WERI-Rb-1 (cell line): ENCODE results near the gene PNKD.

Source experiments
- DNase-seq: peaks from one replicate; pipeline ENCODE4 v3.0.0-alpha.2; 2020
- H3K27ac ChIP-seq: fragments of 250-450 bp; sonication (Bioruptor Pico); 2 replicates; pipeline ENCODE4 v1.5.1; 2020; ENCODE audit warnings: mild to moderate bottlenecking, moderate library complexity
- H3K27me3 ChIP-seq: fragments of 250-450 bp; sonication (Bioruptor Pico); 2 replicates; pipeline ENCODE4 v1.5.1; 2021; ENCODE audit warnings: mild to moderate bottlenecking, low read depth, moderate library complexity; ENCODE audit not compliant: insufficient read depth, severe bottlenecking
- H3K36me3 ChIP-seq: fragments of 250-450 bp; sonication (Bioruptor Pico); 2 replicates; pipeline ENCODE4 v1.5.1; 2020; ENCODE audit warnings: mild to moderate bottlenecking, moderate library complexity
- H3K4me3 ChIP-seq: 2 replicates; pipeline ENCODE4 v1.5.1; 2011; ENCODE audit warnings: low read depth, mild to moderate bottlenecking, control low read depth, low read length
- H3K9me3 ChIP-seq: fragments of 250-450 bp; sonication (Bioruptor Pico); 2 replicates; pipeline ENCODE4 v1.5.1; 2021; ENCODE audit warnings: mild to moderate bottlenecking, moderate library complexity; ENCODE audit not compliant: severe bottlenecking
- TF ChIP-seq, protein P1 (sequence below): IDR thresholded peaks from 2 replicates; pipeline ENCODE4 v1.5.1; 2011; ENCODE audit warnings: low read depth, mild to moderate bottlenecking, control low read depth, inconsistent platforms, low read length

The PNKD gene

GRCh38 chr2:218370410-218371063, 100.2 kb downstream of the PNKD start:
- no peak overlapping the region for H3K4me3 ChIP-seq
- no peak for DNase-seq
- no peak overlapping the region for H3K27ac ChIP-seq
- peaks cover 3% of the 10 kb centered on the region for H3K9me3 ChIP-seq
- no peaks in the 10 kb centered on the region for H3K36me3 ChIP-seq
- no peaks in the 10 kb centered on the region for H3K27me3 ChIP-seq
- TF ChIP-seq, protein P1, sequence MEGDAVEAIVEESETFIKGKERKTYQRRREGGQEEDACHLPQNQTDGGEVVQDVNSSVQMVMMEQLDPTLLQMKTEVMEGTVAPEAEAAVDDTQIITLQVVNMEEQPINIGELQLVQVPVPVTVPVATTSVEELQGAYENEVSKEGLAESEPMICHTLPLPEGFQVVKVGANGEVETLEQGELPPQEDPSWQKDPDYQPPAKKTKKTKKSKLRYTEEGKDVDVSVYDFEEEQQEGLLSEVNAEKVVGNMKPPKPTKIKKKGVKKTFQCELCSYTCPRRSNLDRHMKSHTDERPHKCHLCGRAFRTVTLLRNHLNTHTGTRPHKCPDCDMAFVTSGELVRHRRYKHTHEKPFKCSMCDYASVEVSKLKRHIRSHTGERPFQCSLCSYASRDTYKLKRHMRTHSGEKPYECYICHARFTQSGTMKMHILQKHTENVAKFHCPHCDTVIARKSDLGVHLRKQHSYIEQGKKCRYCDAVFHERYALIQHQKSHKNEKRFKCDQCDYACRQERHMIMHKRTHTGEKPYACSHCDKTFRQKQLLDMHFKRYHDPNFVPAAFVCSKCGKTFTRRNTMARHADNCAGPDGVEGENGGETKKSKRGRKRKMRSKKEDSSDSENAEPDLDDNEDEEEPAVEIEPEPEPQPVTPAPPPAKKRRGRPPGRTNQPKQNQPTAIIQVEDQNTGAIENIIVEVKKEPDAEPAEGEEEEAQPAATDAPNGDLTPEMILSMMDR = no peak

- Histone ChIP-seq H3K27ac (no peak overlapping the region), H3K9me3 (no peaks in the 10 kb centered on the region), H3K4me3 (no peak overlapping the region), H3K27me3 (no peaks in the 10 kb centered on the region), H3K36me3 (no peaks in the 10 kb centered on the region)
- TF ChIP-seq, protein P1 = no peak
- no peak for DNase-seq
These were observed 101.6 kb downstream of the PNKD start for GRCh38 chr2:218371983-218372350.

DNA sequence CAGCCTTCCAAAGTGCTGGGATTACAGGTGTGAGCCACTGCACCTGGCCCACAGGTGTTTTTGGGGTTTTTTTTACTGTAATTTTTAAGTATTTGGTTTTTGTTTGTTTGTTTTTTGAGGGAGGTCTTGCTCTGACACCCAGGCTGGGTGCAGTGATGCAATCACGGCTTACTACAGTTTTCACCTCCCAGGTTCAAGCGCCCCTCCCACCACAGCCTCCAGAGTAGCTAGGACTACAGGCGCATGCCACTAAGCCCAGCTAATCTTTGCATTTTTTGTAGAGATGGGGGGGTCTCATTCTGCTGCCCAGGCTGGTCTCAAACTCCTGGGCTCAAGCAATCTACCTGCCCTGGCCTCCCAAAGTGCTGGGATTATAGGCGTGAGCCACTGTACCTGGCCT, 104.5 kb downstream of the PNKD start:
- H3K4me3 ChIP-seq = no peak overlapping the region
- H3K36me3 ChIP-seq = no peaks in the 10 kb centered on the region
- no peaks in the 10 kb centered on the region for H3K27me3 ChIP-seq
- H3K9me3 ChIP-seq = no peaks in the 10 kb centered on the region
- DNase-seq = no peak
- TF ChIP-seq, protein P1 = no peak
- no peak overlapping the region for H3K27ac ChIP-seq

DNA sequence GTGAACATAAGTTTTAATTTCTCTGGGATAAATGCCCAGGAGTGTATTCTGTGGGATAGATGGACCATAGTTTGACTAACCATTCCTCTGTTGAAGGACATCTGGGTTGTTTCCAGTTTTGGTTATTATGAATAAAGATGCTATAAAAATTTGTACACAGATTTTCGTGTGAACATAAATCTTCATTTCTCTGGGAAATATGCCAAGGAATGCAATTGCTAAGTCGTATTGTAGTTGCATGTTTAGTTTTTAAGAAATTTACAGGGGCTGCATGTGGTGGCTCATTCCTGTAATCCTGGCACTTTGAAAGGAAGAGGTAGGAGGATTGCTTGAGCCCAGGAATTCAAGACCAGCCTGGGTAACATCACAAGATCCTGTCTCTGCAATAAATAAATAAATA, 104.9 kb downstream of the PNKD start:
- TF ChIP-seq, protein P1 = no peak
- no peak for DNase-seq
- no peak overlapping the region for H3K27ac ChIP-seq
- no peaks in the 10 kb centered on the region for H3K9me3 ChIP-seq
- no peak overlapping the region for H3K4me3 ChIP-seq
- H3K36me3 ChIP-seq = no peaks in the 10 kb centered on the region
- H3K27me3 ChIP-seq = no peaks in the 10 kb centered on the region

DNA sequence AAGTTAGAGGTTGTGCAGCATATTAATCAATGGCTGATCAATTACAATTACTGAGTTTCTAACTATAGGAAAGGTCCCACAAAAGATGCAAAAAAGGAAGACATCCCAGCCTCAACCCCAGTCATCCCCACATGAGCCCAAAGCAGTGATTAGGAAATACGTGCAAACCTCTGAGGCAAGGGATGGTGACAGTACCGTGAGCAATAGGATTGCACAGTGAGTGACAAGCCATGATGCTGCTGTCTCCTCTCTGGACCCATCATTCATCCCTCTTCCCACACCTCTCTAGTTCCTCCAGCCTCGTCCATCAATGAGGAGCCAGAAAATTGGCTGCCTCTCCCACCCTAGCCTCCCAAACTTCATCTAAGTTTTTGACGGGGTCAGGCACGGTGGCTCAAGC, 107.7 kb downstream of the PNKD start:
- TF ChIP-seq, protein P1 = no peak
- no peak for DNase-seq
- H3K36me3 ChIP-seq = no peaks in the 10 kb centered on the region
- H3K27ac ChIP-seq = no peak overlapping the region
- no peaks in the 10 kb centered on the region for H3K9me3 ChIP-seq
- no peaks in the 10 kb centered on the region for H3K27me3 ChIP-seq
- no peak overlapping the region for H3K4me3 ChIP-seq

GRCh38 chr2:218381916-218382366, 111.6 kb downstream of the PNKD start, which contains the start of gene SLC11A1:
TSS of gene SLC11A1 (plus strand) at chr2:218382273. CDS start at chr2:218382369, 96 bp downstream.
- Histone ChIP-seq H3K27me3 (no peaks in the 10 kb centered on the region), H3K4me3 (no peak within 1 kb of the TSS), H3K36me3 (no peaks in the 10 kb centered on the region), H3K27ac (no peak within 1 kb of the TSS), H3K9me3 (no peaks in the 10 kb centered on the region)
- TF ChIP-seq, protein P1 = no peak
- DNase-seq = no peak
